Vagina (tissue), 2 donors: Measurements from ENCODE around the gene GSTM3. TPM values are rescaled to one million over a fixed set of nuclear protein-coding genes. Genes with fewer than 3 reads are reported as not detected.
"Not testable (repeated sequence)": the region's sequence is repeated elsewhere in the genome, so short reads cannot be mapped to it uniquely, and the experiment has no call there.

Experiments used
- DNase-seq, 2 donors: peaks; one replicate each; pipeline ENCODE4 v3.0.0-alpha.2; 2017; ENCODE audit errors: extremely low spot score in 2 of 2
- H3K27ac ChIP-seq: fragments of 200-600 bp; sonication (generic); one replicate; pipeline ENCODE4 v1.5.1; 2019
- H3K27me3 ChIP-seq: fragments of 200-600 bp; sonication (generic); one replicate; pipeline ENCODE4 v1.5.1; 2019
- H3K36me3 ChIP-seq, 2 donors: fragments of 200-600 bp; sonication (generic); one replicate each; pipeline ENCODE4 v1.5.1; 2017 to 2019
- H3K4me1 ChIP-seq: fragments of 200-600 bp; sonication (generic); one replicate; pipeline ENCODE4 v1.5.1; 2019
- H3K4me3 ChIP-seq, 2 donors: fragments of 200-600 bp; sonication (generic); 1 replicate in 1 of 2; 2 replicates in 1 of 2; pipeline ENCODE4 v1.5.1; 2016 to 2019
- H3K9me3 ChIP-seq: fragments of 200-600 bp; sonication (generic); one replicate; pipeline ENCODE4 v1.5.1; 2019
- POLR2A ChIP-seq, 2 donors: fragments of 450-650 bp; IDR thresholded peaks; one replicate each; pipeline ENCODE4 v1.6.1; 2017; ENCODE audit warnings: antibody characterized with exemption in 2 of 2, mild to moderate bottlenecking in 2 of 2, moderate library complexity in 2 of 2
- POLR2AphosphoS5 ChIP-seq, 2 donors: sonication (generic); formaldehyde crosslinking; IDR thresholded peaks; one replicate each; pipeline ENCODE4 v1.9.0; 2017; ENCODE audit warnings: antibody characterized with exemption in 2 of 2, mild to moderate bottlenecking in 2 of 2, low read depth in 1 of 2; ENCODE audit not compliant: insufficient read depth in 1 of 2
- intact Hi-C: fragments of 100-400 bp; cut with DNase I; formaldehyde crosslinking; loops from one replicate; pipeline ENCODE4 v1.15.1; 2023
- total RNA-seq: library from RNA; depleted of rRNA; stranded (reverse); fragments of >200 nt; gene quantifications from one replicate; pipeline ENCODE4 v1.2.3, GENCODE V29; 2016
- TF ChIP-seq, protein P1 (sequence below), 3 experiments: fragments of 450-650 bp in 2 of 3; fragments of 200-600 bp in 1 of 3; sonication (generic) in 1 of 3; IDR thresholded peaks; one replicate each; pipeline ENCODE4 v1.5.1; 2017 to 2019; ENCODE audit warnings: antibody characterized with exemption in 3 of 3, mild to moderate bottlenecking in 2 of 3, moderate library complexity in 2 of 3

GSTM3 gene
- total RNA-seq, 1 donor from 2014 or later: 199 TPM

DNA sequence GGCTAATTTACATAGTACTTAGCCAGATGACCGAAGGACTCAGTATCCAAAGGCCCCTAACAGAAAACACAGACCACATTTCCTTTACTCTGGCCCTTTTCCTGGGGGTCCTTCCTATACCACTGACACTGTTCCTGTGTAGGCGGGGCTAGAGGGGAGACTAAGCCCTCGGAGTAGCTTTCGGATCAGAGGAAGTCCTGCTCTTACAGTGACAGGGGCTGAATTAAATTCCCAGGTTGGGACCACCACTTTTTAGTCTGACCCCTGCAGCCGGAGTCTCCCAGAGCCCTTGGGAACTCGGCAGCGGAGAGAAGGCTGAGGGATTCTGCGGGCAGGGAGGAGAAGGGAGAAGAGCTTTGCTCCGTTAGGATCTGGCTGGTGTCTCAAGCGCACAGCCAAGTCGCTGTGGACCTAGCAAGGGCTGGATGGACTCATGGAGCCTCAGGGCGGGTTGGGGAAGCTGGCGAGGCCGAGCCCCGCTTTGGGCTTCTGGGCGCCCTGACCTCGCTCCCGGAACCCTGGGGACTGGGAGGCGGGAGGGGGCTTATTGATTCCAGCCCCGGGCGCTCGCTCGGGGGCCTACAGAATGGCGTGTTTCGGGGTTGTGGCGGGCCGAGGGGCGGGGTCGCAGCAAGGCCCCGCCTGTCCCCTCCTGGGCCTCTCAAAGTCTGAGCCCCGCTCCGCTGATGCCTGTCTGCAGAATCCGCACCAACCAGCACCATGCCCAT, 29.1 kb downstream of the GSTM3 start, which contains the start of gene GSTM5:
Gene GSTM5, plus strand, starts transcription at position 659 of the 728 bp plus-strand sequence. Its CDS starts 62 bp downstream, at position 721.
- H3K36me3 ChIP-seq, H3K9me3 ChIP-seq, H3K27me3 ChIP-seq, DNase-seq, intact Hi-C loops: not testable (repeated sequence)
- H3K27ac ChIP-seq: peak within 1 kb of the TSS; percentile 67
- peak in 1 of 2 donors; percentile 72 for TF ChIP-seq POLR2AphosphoS5 (IDR thresholded peaks at IDR 0.05; ENCODE audit: insufficient read depth in 1 of 2, low read depth in 1 of 2)
- H3K4me1 ChIP-seq: peaks cover 10% of the 10 kb centered on the region
- peak within 1 kb of the TSS; percentile 37 to 39 for H3K4me3 ChIP-seq

DNA sequence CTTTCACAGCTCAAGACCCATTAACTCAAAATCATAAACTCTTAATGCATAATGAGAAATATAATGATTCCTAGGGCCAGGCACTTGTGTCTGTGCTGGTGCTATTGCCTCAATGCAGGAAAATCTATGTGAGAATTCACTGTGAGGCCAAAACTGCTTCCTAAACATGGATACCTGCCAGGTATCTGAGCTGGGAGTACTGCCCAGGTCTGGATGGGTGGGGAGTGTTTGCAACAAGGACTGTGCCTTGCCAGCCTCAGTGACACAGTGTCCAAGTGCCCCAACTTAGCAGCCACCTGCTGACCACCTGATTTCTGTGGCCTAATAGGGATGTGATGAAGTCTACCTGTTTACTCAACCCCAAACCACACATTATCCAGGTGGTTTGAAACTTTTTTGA, 31.0 kb downstream of the GSTM3 start:
- H3K4me3 ChIP-seq, DNase-seq, H3K27me3 ChIP-seq, H3K27ac ChIP-seq, H3K4me1 ChIP-seq, H3K9me3 ChIP-seq, H3K36me3 ChIP-seq, intact Hi-C loops: not testable (repeated sequence)

DNA sequence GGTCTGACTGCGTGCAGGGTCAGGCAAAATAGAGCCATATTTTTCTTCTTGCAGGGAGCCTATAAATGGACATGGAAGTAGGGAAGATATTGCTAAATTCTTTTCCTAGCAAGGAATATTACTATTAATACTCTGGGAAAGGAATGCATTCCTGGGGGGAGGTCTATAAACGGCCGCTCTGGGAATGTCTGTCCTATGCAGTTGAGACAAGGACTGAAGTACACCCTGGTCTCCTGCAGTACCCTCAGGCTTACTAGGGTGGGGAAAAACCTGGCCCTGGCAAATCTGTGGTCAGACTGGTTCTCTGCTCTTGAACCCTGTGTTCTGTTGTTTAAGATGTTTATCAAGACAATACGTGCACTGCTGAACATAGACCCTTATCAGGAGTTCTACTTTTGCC, 31.9 kb downstream of the GSTM3 start:
- H3K4me3 ChIP-seq, intact Hi-C loops, H3K27me3 ChIP-seq, H3K4me1 ChIP-seq, H3K36me3 ChIP-seq, H3K9me3 ChIP-seq, DNase-seq, H3K27ac ChIP-seq: not testable (repeated sequence)

DNA sequence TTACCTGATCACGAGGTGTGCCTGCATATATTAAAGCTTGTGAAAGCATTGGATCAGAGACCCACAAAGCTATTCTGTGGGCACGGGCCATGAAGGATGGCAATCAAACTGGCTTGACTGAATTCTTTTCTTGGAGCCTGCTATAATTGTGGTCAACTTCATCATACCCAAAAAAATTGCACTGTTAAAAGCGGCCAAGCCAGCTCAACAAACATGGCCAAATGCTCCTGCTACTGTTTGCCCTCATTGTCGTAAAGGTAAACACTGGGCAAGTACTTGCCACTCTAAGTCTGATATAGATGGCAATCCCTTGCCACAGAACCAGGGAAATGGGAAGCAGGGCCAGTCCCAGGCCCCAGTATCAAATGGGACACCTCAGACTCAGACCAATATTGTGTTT, 35.4 kb downstream of the GSTM3 start:
- Histone ChIP-seq H3K4me1 (no peaks in the 10 kb centered on the region), H3K27ac (no peak overlapping the region), H3K36me3 (no peaks in the 10 kb centered on the region), H3K9me3 (no peaks in the 10 kb centered on the region), H3K4me3 (no peak overlapping the region), H3K27me3 (no peaks in the 10 kb centered on the region)
- DNase-seq: peak in 1 of 2 donors; percentile 52
- intact Hi-C loops: no loop called here
- no peak for TF ChIP-seq POLR2A (IDR thresholded peaks at IDR 0.05)

DNA sequence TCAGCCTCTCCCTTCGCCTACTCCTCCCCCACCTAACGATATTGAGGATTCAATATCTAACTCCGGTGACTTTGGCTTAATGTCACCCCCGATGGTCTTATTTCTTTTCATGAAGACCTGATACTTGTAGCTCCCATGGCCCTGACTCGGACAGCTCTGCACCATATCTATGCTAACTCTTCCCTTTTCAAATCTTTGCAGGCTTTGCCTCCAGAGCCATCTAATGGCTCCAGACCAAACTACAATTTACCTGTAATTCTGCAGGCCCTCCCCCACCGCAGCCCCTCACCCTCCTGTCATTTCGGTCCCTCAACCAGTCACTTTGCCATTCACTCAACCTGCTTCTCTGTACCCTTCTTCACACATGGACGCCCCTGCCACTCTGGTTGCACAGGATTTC, 36.7 kb downstream of the GSTM3 start:
- Histone ChIP-seq H3K4me3 (no peak overlapping the region), H3K27ac (no peak overlapping the region), H3K36me3 (no peaks in the 10 kb centered on the region), H3K9me3 (no peaks in the 10 kb centered on the region), H3K27me3 (no peaks in the 10 kb centered on the region), H3K4me1 (no peaks in the 10 kb centered on the region)
- intact Hi-C loops: no loop called here
- peak in 1 of 2 donors; percentile 64 for DNase-seq
- TF ChIP-seq POLR2A (IDR thresholded peaks at IDR 0.05) (no peak), POLR2AphosphoS5 (IDR thresholded peaks at IDR 0.05; ENCODE audit: insufficient read depth in 1 of 2, low read depth in 1 of 2) (no peak)
- TF ChIP-seq, protein P1, sequence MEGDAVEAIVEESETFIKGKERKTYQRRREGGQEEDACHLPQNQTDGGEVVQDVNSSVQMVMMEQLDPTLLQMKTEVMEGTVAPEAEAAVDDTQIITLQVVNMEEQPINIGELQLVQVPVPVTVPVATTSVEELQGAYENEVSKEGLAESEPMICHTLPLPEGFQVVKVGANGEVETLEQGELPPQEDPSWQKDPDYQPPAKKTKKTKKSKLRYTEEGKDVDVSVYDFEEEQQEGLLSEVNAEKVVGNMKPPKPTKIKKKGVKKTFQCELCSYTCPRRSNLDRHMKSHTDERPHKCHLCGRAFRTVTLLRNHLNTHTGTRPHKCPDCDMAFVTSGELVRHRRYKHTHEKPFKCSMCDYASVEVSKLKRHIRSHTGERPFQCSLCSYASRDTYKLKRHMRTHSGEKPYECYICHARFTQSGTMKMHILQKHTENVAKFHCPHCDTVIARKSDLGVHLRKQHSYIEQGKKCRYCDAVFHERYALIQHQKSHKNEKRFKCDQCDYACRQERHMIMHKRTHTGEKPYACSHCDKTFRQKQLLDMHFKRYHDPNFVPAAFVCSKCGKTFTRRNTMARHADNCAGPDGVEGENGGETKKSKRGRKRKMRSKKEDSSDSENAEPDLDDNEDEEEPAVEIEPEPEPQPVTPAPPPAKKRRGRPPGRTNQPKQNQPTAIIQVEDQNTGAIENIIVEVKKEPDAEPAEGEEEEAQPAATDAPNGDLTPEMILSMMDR (IDR thresholded peaks at IDR 0.05): no peak

DNA sequence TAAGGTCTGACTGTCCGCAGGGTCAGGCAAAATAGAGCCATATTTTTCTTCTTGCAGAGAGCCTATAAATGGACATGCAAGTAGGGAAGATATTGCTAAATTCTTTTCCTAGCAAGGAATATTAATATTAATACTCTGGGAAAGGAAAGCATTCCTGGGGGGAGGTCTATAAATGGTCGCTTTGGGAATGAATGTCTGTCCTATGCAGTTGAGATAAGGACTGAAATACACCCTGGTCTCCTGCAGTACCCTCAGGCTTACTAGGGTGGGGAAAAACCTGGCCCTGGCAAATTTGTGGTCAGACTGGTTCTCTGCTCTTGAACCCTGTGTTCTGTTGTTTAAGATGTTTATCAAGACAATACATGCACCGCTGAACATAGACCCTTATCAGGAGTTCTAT, 37.9 kb downstream of the GSTM3 start:
- H3K4me1 ChIP-seq, H3K27me3 ChIP-seq, H3K27ac ChIP-seq, H3K36me3 ChIP-seq, intact Hi-C loops, H3K4me3 ChIP-seq, DNase-seq, H3K9me3 ChIP-seq: not testable (repeated sequence)

DNA sequence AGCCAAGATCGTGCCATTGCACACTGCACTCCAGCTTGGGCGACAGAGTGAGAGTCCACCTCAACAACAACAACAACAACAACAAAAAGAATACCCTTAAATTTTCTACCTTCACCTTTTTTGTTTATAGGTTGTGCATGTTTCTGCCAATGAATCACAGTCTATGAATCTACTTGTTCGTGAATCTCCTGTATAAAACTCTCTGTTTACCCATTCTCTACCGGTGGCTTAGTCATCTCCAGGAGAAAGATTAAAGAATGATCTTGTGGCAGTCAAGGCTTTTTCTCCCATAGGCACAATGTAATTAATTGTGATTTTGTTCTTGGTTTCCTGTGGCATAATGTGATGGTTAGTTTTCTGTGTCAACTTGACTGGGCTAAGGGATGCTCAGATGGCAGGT, 43.0 kb downstream of the GSTM3 start:
- H3K27me3 ChIP-seq: not testable (repeated sequence)

DNA sequence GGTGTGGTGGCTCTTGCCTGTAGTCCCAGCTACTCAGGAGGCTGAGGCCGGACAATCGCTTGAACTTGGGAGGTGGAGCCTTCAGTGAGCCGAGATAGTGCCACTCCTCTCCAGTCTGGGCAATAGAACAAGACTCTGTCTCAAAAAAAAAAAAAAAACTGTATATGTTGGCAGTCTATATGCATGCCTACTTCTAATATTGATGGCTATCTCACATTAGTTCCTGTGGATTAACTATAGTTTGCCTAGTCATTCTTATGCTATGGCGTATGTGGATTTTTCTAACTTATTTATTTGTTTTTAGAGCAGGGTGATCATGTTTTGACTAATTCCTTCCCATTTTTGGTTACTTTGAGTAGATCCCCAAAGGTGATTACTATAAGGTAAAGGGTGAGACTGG, 43.8 kb downstream of the GSTM3 start:
- Histone ChIP-seq H3K9me3 (no peaks in the 10 kb centered on the region), H3K27me3 (no peaks in the 10 kb centered on the region), H3K4me1 (no peaks in the 10 kb centered on the region), H3K27ac (no peak overlapping the region), H3K4me3 (no peak overlapping the region), H3K36me3 (no peaks in the 10 kb centered on the region)
- TF ChIP-seq POLR2AphosphoS5 (IDR thresholded peaks at IDR 0.05; ENCODE audit: insufficient read depth in 1 of 2, low read depth in 1 of 2): no peak
- intact Hi-C loops: no loop called here
- no peak for DNase-seq

More for the DNA sequence above, 43.0 kb downstream of the GSTM3 start:
- H3K4me1 ChIP-seq, DNase-seq, H3K36me3 ChIP-seq, intact Hi-C loops, H3K9me3 ChIP-seq, H3K27ac ChIP-seq, H3K4me3 ChIP-seq: not testable (repeated sequence)

DNA sequence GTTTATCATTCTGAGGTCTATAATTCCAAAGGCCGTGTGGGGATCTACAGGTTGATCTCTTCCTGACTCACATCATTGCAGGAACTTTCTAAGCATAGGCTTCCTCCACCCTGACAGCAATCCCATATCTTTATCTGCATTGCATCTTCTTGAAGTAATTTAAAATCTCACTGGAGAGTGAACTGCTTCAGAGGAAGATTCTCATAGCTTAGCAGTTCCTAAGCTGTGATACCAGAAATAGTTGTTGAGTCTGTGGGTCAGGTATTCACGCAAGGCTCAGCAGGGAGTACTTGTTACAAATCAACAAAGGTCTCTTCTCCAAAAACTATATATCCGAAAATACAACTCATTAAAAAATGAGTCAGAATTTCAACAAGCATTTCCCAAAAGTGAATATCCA, 45.7 kb downstream of the GSTM3 start:
- H3K36me3 ChIP-seq, H3K9me3 ChIP-seq, H3K4me1 ChIP-seq, H3K27ac ChIP-seq, DNase-seq, H3K4me3 ChIP-seq, H3K27me3 ChIP-seq, intact Hi-C loops: not testable (repeated sequence)

DNA sequence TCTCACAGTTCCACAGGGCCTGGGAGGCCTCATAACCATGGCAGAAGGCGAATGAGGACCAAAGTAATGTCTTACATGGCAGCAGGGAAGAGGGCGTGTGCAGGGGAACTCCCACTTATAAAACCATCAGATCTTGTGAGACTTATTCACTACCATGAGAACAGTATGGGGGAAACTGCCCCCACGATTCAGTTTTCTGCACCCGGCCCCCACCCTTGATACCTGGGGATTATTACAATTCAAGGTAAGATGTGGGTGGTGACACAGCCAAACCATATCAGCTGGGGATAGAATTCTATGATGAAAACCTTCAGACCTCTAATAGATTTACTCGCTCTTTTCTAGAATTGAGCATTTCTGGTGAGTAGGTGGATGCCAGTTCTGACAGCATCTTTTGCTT, 46.4 kb downstream of the GSTM3 start:
- H3K4me3 ChIP-seq, H3K4me1 ChIP-seq, DNase-seq, H3K9me3 ChIP-seq, H3K27me3 ChIP-seq, intact Hi-C loops, H3K27ac ChIP-seq, H3K36me3 ChIP-seq: not testable (repeated sequence)
